ENCODE data around the gene DMD. TPM values are rescaled to one million over a fixed set of nuclear protein-coding genes. Genes with fewer than 3 reads are reported as not detected.

Gene DMD
- total and polyA plus RNA-seq, 2 of the 13 experiments (the other 11 are each of a cell fraction or from before 2014, with no cell fraction given), result 17.6 to 25.9 TPM

- Histone ChIP-seq H4K20me1 (ENCODE audit: insufficient read depth, low read length) (no peaks in the 10 kb centered on the region), H3K79me2 (ENCODE audit: insufficient read depth, low read length) (no peaks in the 10 kb centered on the region), H3K4me2 (ENCODE audit: low read depth, low read length) (no peak overlapping the region), H3K27me3 (ENCODE audit: control insufficient read depth in 1 of 2, insufficient read depth in 2 of 2, low read length in 2 of 2) (no peaks in the 10 kb centered on the region), H3K4me3 (replicated peaks in 1 of 3; ENCODE audit: insufficient read depth in 1 of 3, low read depth in 2 of 3, low read length in 3 of 3) (no peak overlapping the region), H2AFZ (ENCODE audit: low read length) (no peak overlapping the region), H3K36me3 (replicated peaks in 1 of 2; ENCODE audit: control insufficient read depth in 1 of 2, insufficient read depth in 2 of 2, low read length in 2 of 2) (no peaks in the 10 kb centered on the region), H3K9ac (ENCODE audit: insufficient read depth, low read depth, low read length) (no peak overlapping the region), H3K9me3 (ENCODE audit: low read length) (no peaks in the 10 kb centered on the region), H3K27ac (ENCODE audit: extremely low read length, insufficient read depth, low read length) (no peak overlapping the region), H3K4me1 (ENCODE audit: insufficient read depth, low read length) (no peaks in the 10 kb centered on the region)
- ChIA-PET POLR2A (no interaction called here), CTCF (ENCODE audit: low intra/inter-chr PET ratio, low total read pairs) (no interaction called here)
- DNase-seq (ENCODE audit: low spot score) (no peak), FAIRE-seq (no peak), ATAC-seq (no peak)
- intact Hi-C loops (cut with micrococcal nuclease; ENCODE audit: unreplicated experiment) (no loop called here), in situ Hi-C loops (cut with HindIII; ENCODE audit: extremely low pct_ligation_motif_present, low pct_unique_long_range_greater_than_20kb) (no loop called here)
- no TSS peak for BruUV-seq (replicated peaks)
- WGBS (ENCODE audit: low lambda C conversion rate), result 39% methylated on average over 2 of the region's 2 CpGs
- no peak for TF ChIP-seq PHF20 (CRISPR knock-in tag; IDR thresholded peaks at IDR 0.05)
- no peak for TF ChIP-seq ONECUT2 (CRISPR knock-in tag; IDR thresholded peaks at IDR 0.05)
- TF ChIP-seq DBP (CRISPR knock-in tag; IDR thresholded peaks at IDR 0.05; ENCODE audit: not compliant biosample characterization), result no peak
- no peak for TF ChIP-seq MED8 (CRISPR knock-in tag; IDR thresholded peaks at IDR 0.05; ENCODE audit: insufficient replicate concordance)
- no peak for TF ChIP-seq HMG20A (CRISPR knock-in tag; IDR thresholded peaks at IDR 0.05; ENCODE audit: borderline replicate concordance)
- no peak for TF ChIP-seq ZFP41 (CRISPR knock-in tag; IDR thresholded peaks at IDR 0.05; ENCODE audit: borderline replicate concordance)
- TF ChIP-seq ZBTB21 (CRISPR knock-in tag; IDR thresholded peaks at IDR 0.05), result no peak
- no peak for TF ChIP-seq ZSCAN25 (CRISPR knock-in tag; IDR thresholded peaks at IDR 0.05)
- no peak for TF ChIP-seq NONO (IDR thresholded peaks at IDR 0.05)
- no peak for TF ChIP-seq NONO (CRISPR knock-in tag; conservative IDR thresholded peaks at IDR 0.05)
- TF ChIP-seq ZNF230 (CRISPR knock-in tag; IDR thresholded peaks at IDR 0.05), result no peak
- TF ChIP-seq SKIL (CRISPR knock-in tag; IDR thresholded peaks at IDR 0.05; ENCODE audit: borderline replicate concordance), result no peak
- no peak for TF ChIP-seq MBD4 (IDR thresholded peaks at IDR 0.05; ENCODE audit: borderline replicate concordance, low read length)
- no peak for TF ChIP-seq THRA (CRISPR knock-in tag; IDR thresholded peaks at IDR 0.05; ENCODE audit: borderline replicate concordance)
- TF ChIP-seq RFX5 (IDR thresholded peaks at IDR 0.05; ENCODE audit: low read depth, low read length), result no peak
Observed at GRCh38 chrX:31337332-31337731, 1874.0 kb downstream of the DMD start.

Measured in HepG2 (cell line).